AG09319 (cell line): ENCODE measurements around the gene AMTN.
"Not testable (repeated sequence)": the region's sequence is repeated elsewhere in the genome, so short reads cannot be mapped to it uniquely, and the experiment has no call there.

Experiments
- DNase-seq: peaks from one replicate; pipeline ENCODE4 v3.0.0-alpha.2; 2010; ENCODE audit warnings: low read depth; ENCODE audit errors: extremely low read depth
- TF ChIP-seq, protein P1 (sequence below): IDR thresholded peaks from 2 replicates; pipeline ENCODE4 v1.5.1; 2011; ENCODE audit warnings: low read depth, mild to moderate bottlenecking, inconsistent platforms, low read length, moderate library complexity

The AMTN gene, protein sequence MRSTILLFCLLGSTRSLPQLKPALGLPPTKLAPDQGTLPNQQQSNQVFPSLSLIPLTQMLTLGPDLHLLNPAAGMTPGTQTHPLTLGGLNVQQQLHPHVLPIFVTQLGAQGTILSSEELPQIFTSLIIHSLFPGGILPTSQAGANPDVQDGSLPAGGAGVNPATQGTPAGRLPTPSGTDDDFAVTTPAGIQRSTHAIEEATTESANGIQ

DNA sequence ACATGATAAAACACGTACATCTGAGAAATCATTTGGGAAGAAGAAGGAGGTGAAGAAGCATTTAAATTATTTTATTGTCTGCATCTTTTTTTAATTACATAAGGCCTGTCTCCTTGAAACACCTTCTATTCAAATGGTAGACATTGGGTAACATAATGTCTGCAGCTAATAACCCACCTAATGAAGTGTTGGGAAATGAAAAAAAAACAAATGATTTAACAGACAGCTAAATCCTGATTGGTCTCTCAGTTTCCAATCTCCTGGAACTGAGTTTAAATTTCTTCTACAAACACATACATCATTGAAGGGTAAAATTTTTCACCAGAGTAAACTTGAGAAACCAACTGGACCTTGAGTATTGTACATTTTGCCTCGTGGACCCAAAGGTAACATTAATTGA is at the start of gene AMTN:
Gene AMTN, plus strand, starts transcription at position 301 of the 400 bp plus-strand sequence. CDS start 209 bp downstream, outside the sequence.
- TF ChIP-seq, protein P1, sequence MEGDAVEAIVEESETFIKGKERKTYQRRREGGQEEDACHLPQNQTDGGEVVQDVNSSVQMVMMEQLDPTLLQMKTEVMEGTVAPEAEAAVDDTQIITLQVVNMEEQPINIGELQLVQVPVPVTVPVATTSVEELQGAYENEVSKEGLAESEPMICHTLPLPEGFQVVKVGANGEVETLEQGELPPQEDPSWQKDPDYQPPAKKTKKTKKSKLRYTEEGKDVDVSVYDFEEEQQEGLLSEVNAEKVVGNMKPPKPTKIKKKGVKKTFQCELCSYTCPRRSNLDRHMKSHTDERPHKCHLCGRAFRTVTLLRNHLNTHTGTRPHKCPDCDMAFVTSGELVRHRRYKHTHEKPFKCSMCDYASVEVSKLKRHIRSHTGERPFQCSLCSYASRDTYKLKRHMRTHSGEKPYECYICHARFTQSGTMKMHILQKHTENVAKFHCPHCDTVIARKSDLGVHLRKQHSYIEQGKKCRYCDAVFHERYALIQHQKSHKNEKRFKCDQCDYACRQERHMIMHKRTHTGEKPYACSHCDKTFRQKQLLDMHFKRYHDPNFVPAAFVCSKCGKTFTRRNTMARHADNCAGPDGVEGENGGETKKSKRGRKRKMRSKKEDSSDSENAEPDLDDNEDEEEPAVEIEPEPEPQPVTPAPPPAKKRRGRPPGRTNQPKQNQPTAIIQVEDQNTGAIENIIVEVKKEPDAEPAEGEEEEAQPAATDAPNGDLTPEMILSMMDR, result no peak
- no peak for DNase-seq

DNA sequence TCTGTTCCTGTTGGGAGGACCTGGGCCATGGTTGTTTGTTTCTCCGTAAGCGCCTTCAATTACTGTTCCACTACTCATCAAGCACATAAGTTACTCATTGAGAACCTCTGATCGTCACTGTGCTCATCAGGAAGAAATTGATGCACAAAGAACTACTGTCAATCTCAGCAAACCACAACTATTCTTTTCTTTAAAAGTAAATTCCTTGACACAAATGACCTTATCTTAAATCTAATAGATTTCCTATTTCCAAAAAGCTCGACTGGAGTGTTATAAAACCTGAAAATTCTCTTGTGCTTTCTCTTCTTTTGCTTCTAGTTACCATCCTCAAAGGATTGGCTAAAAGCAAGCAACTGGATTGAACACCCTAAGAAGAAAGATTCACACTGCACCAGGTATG is 46.5 kb upstream of the AMTN start, which contains the start of gene MUC7:
Gene MUC7, plus strand, starts transcription at position 301 of the 400 bp plus-strand sequence. CDS start 1,825 bp downstream, outside the sequence.
- TF ChIP-seq, protein P1, result no peak
- DNase-seq, result no peak

DNA sequence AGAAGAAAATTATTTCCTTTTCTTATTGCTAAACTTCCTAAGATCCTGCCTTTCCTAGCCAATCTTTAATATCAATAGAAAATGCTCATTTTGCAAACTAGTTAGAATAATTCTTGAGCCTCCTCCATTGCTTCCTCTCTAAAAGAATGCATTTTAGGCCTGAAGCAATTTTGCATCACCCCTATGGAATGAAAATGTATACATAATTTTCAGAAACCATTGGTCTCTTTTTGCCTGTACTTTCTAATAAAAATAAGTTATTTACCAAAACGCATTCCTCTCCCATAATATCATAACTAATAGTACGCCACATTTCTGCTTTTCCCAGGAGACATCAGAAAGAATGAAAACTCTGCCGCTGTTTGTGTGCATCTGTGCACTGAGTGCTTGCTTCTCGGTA is 44.7 kb upstream of the AMTN start:
- TF ChIP-seq, protein P1, result no peak
- no peak for DNase-seq

DNA sequence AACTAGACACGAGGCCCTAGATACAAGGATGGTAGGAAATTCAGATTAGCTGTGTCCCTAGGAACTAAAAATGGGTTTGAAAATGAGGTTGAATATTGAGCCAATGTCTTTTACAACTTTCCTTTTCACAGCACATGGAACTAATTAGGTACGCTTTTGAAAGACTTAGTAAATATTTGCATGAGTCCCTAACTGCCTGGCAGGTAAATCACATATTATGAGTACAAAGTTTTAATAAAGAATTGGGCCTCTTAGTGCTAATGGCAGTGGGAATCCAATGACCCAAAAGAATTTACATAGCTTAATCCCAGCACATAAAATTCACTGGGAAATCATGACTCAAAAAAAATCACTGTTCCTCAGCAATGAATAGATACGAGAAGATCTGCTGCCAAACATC is 29.6 kb upstream of the AMTN start:
- no peak for DNase-seq
- TF ChIP-seq, protein P1, result no peak

DNA sequence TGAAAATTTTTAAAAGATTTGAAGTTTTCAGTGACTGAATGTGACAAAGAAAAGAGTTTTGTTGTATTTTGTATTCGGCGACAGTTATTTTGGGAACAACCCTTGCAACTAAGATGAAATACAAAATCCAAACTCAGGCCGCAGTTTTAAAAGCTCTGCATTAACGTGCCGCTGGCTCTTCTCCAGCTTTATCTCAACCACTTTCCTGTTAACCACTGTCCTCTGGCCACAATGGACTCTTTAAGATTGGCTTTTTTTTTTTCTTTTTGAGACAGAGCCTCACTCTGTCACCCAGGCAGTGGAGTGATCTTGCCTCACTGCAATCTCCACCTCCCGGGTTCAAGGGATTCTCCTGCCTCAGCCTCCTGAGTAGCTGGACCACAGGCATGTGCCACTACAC is 22.1 kb upstream of the AMTN start:
- no peak for DNase-seq
- TF ChIP-seq, protein P1, result no peak

DNA sequence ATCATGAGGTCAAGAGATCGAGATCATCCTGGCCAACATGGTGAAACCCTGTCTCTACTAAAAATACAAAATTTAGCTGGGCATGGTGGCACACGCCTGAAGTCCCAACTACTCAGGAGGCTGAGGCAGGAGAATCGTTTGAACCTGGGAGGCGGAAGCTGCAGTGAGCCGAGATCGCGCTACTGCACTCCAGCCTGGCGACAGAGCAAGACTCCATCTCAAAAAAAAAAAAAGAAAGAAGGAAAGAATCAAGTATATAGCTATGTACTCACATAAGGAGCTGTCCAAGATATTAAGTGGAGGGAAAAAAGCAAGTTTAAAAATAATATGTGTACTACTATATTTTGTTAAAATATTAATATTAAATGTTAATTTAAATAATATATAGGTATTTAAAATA is 16.5 kb upstream of the AMTN start:
- DNase-seq, result not testable (repeated sequence)

DNA sequence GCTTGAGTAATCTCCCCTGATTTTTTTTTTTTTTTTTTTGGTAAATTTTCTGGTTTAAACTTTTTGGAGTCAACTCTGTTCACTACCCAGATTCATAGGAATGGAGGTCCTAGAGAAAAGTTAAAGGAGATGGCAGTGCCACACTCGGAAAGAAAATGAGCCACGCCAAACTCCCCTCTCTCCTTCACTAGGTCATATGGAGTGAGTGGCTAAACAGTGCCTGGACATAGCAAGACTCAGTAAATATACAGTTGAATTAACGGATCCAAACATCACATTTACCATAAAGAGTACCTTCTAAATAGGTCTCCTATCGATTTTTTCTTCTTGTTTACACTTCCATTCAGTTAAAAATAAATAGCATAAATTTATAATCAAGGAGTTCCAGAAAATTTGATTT is 13.6 kb upstream of the AMTN start:
- DNase-seq, result no peak
- TF ChIP-seq, protein P1, result no peak
